HG03064 (cell line): ENCODE data around the gene HOXC5.

Source experiments
- ATAC-seq: cut with Tn5 transposase; IDR thresholded peaks from one replicate; pipeline ENCODE4 v1.9.1; 2021; ENCODE audit warnings: low read depth; ENCODE audit not compliant: unreplicated experiment

HOXC5 gene

DNA sequence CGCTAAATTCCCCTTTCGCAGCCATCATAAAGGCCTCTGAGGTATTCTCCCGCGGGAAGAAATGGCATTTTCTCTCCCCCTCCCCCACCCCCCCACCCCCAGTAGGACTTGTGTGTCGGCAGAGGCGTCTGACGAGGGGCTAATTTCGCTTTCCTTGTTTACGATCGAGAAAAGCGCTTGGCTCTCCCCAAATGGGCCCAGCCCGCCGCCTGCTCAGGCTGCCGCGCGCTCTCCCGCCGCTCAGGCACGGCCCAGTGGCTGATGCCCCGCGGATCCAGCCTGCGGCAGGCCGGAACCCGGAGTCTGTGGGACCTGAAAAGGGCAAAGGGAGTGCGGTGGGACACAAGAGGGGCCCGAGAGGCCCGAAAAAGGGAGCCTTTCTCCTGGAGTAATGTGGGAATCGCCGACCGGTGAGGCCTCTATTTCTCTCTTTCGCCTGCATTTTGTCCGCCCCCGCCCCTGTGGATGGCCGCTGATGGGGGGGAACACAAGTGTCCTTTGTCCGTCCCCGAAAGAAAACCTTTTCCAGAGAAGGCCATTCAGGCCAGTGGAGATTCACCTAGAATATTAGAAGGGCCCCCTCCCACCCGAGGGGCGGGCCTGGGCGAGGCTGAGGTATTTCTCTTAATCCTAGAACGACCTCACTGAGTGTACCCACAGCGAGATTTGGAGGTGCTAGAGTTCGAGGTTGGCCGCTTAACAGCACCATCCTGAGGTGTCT lies 13.6 kb upstream of the HOXC5 start:
- no peak for ATAC-seq

DNA sequence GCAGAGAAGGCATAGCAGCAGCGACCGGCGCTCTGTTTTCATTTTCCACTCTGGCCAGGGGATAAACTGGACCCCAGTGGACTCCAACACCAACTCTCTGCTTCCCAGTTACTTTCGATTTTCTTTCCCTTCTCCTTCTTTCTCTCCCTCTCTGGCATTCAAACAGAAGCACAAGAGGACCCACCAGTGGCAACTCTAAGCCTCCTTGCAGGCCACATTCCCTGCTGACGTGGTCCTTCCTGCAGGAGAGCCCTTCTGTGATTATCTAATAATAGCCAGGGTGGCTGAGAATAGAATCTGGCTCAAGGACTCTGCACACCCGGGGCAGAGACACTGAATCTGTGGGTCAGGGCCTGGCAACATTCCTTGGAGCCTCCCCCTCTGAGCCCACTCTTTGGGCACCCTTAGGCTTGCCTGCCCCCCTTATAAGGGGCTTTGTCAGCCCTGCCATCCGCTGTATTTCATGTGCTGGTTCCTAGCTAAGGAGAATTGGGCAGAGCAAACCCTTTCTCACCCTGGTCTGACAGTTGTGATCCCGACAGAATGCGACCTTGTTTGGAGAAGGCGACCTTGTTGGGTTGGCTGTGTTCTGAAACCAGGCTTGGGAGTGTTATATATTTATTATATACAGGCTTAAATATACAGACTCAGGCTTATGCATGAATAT lies 12.8 kb upstream of the HOXC5 start:
- ATAC-seq = no peak

DNA sequence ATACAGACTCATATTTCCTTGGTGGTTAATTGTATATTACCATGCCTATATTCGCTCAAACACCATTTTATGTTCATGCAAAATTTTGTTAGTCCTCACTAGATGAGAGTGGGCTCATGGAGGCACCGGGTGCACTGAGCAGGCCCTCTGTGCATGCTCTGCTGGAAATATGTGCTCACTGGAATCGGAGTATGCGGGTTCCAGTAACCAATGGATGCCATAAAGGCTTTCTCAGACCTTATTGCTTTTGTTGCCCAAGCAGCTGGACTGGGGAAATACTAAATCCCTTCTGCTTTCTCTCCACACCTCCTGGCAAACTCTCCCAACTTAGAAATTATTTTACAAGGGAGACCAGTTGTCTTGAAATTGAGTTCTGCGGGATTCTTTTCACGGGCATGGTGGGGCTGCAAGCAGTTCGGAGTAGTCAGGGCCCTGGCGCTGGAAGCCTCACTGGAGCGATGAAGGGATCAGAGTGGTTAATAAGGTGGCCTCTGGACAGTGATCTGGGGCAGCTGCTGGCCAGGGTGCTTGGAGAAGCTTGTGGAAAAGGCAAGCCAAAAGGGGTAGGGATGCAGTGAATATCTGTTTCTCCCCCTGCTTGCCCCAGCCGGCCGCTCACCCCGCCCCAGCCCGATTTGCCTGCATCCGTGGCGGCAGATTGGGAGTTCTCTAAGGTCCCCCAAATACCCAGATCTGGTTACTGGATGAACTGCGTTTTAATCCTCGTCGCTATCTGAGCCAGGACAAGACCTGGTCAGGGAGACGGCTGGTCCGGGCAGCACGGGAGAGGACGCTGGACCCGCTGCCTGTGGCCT lies 12.1 kb upstream of the HOXC5 start:
- ATAC-seq = no peak

DNA sequence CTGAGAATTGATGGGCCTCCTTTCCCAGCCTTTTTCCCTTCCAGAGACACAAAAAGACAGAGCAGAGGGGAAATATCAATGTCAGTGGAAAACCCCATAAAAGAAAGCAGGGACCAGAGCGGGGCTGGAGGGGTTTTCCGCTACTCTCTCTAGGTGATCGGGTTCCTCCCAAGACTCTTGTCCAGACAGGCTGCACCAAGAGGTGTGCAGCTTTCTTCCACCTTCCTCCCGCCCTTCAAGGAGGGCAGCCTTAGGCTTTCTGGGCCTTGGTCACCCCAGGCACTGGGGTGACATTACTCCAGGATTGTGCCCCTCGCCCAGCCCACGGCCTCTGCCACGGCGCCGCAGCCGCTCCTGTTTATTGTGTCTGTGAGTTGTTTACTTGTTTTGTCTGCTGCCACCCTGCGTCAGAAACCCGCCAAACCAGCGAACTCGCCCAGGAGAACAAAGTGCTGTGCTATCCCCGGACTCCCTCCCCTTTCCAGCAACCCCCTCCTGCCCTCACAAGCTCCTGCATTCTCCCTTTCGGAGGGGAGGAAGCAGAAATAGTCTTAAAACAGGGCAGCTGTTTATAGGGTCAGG lies 11.3 kb upstream of the HOXC5 start:
- no peak for ATAC-seq

DNA sequence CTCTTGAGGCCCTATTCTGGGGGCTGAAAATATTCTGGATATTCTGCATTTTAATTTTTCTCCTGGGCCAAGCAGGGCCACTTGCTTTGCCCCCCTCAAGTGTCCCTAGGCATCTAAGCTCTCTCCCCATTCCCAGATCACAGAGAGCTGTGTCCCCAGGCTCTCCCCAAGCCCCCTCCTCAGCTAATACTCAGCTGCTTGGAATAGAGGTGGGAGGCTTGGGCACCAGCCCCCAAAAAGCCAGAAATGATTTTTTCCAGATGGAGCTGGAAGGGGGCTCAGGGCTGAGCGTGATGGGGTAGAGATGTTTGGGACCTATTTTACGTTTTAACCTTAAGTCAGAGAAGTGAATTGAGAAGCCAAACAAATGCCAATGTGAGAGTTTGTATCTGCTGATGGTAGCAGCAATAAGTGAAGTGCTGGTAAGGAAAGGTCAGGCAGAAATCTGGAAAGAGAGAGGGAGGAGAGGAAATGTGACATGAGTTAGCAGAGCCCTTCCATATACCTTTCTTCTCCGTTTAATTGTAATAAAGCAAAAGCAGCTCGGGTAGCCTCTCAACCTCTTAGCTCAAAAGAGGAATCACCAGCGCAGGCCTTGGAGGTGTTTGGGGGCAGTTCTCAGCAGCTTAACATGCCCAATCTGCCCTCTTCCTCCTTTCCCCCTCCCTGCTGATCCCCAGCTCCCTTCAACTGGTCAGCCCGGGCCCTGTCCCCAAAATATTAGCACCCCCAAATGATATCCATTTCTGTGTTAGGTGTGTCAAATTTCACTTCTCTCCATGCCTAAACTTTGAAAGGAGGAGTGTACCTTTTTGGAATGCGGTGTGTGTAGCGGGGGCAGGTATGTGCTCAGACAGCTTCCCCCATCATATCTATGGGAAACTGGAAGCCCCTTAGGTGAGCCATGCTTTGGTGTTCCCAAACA lies 9.6 kb upstream of the HOXC5 start:
- ATAC-seq = no peak

DNA sequence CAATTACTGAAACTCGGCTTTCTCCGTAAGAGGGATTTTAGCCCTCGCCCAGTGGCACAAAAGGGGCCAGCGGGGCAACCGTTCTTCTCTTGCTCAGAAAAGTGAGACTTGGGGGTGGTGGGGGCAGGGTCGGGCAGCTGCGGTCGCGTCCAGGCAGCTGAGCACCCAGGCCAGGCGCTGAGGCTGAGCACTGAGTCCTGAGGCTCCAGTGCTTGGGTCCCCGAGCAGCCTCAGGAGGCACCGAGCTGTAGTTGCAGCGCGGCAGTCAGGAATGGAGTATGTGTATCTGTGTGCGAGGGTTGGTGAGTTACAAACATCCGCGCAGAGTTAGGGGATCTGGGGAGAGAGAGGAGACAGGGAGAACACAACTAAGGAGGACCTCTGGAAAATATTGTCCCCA lies 8.7 kb upstream of the HOXC5 start:
- ATAC-seq = no peak

DNA sequence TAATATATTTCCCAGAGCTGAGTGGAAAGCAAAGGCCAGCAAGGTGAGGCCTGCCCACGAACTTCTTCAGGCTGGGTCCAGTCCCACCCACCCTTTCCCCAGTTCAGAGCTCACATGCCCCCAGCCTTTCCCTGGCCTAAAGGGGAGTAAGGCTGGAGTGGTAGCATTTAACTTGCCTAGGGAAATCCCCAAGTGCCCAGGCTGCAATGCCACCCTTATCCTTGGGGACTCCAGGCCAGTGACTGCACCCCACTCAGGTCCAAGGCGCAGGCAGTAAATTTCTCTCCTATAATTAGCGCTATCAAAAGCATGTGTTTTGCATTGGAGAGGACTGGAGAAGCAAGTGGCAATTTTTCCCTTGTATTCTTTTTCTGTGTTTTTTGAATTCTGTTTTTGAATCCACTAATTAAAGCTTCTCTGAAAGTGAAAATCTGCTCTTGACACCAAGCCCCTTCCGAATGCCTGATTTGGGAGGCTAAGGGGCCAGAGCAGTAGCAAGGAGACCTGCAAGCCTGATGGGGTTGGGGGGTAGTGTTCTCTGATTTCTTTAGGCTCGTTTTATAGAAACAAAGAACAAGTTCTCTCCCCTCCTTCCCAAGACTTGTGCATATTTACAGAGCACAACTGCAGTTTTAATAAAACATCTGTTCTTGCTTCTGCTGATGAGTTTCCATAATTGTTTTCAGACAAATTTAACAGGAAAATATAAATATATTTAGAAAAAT lies 8.1 kb upstream of the HOXC5 start:
- no peak for ATAC-seq

DNA sequence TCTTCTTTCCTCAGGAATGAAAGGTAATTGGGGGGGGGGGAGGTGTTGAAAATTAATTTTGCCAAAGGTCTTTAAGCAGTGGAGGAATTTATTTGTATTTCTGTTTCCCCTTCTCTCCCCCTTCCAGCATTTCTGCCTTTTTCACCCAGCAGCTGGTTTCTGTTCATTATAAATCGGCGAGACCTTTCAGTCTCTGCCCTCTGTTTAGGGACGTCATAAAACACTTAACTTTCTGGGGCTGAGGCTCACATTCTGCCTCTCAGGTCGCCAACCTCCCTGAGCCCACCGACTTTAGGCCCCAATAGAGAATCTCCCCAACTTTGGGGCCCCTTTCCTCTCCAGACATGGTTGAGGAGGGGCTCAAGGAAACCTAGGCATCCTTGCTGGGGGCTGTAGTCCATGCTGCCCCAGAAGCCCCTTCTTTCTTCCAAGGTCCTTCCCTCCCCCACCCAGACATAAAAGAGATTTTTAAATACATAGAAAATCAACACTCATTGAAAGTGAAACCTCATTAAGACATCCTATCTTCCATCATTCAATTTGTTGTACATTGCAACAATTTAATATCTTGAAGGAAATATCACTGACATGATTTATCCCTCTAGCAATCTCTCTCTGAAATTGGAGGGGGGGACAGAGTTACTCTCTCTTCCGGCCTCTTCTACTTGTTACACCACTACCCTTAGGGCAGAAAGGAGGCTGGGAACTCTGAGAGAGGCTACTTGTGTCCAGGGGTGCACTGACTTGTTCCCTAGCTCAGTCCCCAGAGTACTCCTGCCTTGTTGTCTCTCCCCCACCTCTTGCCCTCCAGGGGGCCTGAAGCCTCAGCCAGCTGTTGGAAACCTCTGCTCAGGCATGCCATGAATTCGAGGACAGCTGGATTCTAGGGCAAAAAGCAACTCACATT lies 7.1 kb upstream of the HOXC5 start:
- ATAC-seq = no peak

DNA sequence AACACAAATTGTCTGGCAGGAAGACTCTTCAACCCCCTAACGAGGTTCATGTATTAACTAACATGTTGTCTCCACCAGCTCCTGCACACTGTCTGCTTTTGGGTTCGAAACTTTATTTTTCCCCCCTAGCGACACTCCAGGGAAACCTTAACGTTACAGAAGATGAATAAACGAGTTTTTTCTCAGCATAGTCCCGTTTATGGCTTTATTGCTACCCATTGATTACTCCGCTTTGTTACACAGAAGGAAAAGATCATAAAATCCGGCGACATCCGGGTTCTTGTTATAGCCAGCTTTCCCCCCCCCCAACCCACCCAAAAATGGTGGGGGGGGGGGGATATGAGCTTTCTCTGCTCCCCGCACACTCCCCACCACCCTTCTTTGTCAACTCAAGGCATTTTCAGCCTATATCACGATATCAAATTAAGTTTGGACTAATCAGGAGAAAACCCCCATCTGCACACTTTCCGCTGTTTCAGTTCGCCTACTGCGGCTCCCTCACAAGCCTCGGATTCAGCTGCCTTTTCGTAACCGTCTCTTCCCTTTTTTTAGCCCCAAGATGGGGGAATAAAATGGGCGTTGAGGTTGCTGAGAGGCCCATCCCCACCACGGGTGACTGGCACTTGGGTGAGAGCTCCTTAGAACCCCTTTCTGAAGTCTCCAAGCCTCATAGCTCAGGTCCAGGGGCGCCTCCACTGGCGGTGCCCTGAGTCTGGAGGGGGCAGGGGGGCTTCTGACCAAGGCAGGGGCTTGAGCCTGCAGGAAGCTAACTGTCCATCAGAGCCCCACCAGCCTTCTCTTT lies 6.0 kb upstream of the HOXC5 start:
- ATAC-seq = no peak

DNA sequence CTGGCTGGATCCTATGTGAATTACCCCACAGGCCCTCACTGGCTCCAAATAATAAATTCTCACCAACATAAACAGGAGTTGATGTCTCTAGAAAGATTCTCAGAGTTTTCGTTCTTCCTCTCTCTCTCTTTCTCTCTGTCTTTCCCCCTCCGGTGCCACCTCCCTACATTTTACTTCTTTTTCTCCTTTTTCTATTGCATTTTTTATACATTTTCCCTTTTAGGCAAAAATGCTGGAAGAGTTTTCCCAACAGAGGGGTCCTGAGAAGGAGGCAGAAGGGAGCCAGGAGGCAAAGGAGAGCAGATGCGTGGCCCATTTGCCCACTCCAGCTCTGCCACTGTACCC lies 5.4 kb upstream of the HOXC5 start:
- no peak for ATAC-seq

DNA sequence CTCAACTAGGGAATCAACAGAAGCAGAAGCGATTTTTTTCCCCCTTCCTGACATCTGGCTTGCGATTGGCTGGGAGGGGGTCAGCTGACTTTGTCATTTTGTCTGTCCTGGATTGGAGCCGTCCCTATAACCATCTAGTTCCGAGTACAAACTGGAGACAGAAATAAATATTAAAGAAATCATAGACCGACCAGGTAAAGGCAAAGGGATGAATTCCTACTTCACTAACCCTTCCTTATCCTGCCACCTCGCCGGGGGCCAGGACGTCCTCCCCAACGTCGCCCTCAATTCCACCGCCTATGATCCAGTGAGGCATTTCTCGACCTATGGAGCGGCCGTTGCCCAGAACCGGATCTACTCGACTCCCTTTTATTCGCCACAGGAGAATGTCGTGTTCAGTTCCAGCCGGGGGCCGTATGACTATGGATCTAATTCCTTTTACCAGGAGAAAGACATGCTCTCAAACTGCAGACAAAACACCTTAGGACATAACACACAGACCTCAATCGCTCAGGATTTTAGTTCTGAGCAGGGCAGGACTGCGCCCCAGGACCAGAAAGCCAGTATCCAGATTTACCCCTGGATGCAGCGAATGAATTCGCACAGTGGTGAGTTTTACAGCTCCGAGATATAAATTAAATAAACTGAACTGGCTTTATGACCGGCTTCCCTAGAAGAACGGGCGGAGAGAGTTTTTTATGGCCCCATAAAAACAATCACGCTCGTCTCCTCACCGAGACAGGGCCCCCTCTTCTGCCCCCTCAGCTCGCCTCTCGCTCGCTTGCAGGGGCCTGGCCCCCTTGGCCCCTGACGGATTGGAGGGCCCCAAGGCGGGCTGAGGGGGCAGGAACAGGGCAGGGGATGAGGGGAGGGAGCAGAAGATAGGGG lies 4.3 kb upstream of the HOXC5 start, which contains the start of gene HOXC6:
TSS of gene HOXC6 (plus strand) at position 127 of the 888 bp plus-strand sequence. CDS start at position 209, 82 bp downstream.
- no peak for ATAC-seq

DNA sequence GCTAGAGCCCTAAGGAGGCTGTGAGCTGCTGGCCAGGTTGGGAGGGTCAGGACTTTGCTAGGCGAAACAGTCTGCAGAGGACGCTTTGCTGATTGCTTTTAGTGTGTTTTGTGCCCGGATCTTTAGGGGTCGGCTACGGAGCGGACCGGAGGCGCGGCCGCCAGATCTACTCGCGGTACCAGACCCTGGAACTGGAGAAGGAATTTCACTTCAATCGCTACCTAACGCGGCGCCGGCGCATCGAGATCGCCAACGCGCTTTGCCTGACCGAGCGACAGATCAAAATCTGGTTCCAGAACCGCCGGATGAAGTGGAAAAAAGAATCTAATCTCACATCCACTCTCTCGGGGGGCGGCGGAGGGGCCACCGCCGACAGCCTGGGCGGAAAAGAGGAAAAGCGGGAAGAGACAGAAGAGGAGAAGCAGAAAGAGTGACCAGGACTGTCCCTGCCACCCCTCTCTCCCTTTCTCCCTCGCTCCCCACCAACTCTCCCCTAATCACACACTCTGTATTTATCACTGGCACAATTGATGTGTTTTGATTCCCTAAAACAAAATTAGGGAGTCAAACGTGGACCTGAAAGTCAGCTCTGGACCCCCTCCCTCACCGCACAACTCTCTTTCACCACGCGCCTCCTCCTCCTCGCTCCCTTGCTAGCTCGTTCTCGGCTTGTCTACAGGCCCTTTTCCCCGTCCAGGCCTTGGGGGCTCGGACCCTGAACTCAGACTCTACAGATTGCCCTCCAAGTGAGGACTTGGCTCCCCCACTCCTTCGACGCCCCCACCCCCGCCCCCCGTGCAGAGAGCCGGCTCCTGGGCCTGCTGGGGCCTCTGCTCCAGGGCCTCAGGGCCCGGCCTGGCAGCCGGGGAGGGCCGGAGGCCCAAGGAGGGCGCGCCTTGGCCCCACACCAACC lies 3.1 kb upstream of the HOXC5 start:
- ATAC-seq = no peak

DNA sequence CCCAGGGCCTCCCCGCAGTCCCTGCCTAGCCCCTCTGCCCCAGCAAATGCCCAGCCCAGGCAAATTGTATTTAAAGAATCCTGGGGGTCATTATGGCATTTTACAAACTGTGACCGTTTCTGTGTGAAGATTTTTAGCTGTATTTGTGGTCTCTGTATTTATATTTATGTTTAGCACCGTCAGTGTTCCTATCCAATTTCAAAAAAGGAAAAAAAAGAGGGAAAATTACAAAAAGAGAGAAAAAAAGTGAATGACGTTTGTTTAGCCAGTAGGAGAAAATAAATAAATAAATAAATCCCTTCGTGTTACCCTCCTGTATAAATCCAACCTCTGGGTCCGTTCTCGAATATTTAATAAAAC lies 2.4 kb upstream of the HOXC5 start:
- ATAC-seq = no peak

DNA sequence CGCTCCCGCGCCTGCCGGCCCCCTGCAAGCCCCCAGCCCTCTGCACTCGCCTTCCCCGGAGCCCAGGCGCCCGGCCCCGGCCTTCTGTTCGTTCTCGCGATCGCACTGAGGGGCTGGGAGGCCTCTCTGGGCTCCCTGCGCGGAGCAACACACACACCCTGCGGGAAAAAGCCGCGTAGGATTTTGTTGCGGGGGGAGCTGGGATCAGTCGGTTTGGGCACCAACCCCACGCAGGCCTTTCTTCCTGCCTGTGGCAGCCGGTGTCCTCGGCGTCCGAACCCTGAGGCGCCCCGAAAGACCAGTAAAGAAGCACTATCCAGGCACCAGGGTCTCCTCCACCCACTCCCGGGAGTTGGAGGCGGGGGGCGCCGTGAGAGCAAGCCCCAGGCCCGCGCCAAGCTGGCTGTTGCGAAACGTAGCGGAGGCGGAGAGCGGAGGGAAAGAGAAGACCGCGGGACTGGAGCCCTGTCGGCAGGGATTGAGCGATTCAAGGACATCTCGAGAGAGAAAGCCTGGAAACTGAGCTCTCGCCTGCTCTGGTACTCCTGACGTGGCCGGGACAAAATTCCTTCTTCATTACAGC lies 1.9 kb upstream of the HOXC5 start:
- ATAC-seq = no peak

DNA sequence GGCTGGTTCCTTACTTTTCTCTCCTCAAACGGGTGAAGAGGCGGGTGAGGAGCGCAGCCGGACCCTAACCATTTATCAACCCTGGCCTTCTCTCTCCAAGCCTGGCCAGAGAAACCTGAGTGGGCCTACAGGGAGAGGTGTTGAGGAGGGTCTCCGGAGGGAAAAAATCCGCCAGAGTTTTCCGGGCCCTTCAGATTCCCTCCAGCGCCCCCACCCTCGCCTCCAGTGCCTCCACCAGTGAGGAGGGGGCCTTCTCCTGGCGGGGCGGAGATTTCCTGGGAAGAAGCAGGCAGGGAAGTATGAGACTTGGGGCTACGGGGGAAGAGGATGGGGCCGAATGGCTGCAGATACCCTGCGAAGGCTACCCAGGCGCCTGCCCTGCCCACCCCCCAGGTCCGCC lies 1.4 kb upstream of the HOXC5 start:
- ATAC-seq = no peak
